ENCODE measurements around the gene SLC10A6. TPM values are rescaled to one million over a fixed set of nuclear protein-coding genes. Genes with fewer than 3 reads are reported as not detected.

Gene SLC10A6
- polyA plus RNA-seq, 1 donor from 2014 or later, result not detected

DNA sequence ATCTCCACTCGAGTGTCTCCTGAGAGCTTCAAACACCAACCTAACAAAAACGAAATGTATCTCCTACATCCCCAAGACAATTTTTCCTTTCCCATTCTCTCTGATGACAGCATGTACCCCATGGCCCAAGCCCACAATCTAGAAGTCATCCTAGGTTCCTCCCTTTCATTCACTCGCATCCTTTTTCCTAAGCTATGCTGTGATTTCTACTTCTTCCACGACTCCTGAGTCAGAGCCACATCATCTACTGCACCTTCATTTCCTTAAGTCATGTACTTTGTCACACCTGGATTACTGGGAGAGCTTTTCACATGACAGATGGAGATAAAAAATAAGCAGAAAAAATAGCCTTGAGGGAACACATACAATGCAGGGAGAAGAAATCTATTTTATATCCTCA lies 23.0 kb upstream of the SLC10A6 start:
- no peak overlapping the region for H3K4me3 ChIP-seq (ENCODE audit: low read length)

DNA sequence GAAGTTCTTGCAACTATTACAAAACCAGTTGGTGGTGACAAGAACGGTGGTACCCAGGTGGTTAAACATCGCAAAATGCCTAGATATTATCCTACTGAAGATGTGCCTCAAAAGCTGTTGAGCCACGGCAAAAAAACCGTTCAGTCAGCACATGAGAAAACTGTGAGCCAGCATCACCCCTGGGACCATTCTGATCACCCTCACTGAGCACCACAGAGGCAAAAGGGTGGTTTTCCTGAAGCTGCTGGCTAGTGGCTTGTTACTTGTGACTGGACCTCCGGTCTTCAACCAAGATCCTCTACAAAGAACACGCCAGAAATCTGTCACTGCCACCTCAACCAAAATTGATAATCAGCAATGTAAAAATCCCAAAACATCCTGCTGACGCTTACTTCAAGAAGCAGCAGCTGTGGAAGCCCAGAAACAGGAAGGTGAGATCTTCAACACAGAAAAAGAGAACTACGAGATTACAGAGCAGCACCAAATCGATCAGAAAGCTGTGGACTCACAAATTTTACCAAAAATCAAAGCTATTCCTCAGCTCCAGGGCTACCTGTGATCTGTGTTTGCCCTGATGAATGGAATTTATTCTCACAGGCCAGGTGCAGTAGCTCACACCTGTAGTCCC lies 21.4 kb upstream of the SLC10A6 start:
- no peak overlapping the region for H3K9ac ChIP-seq (ENCODE audit: low read length)
- no peaks in the 10 kb centered on the region for H3K9me2 ChIP-seq (ENCODE audit: insufficient read depth, low read length)
- H3K4me2 ChIP-seq (ENCODE audit: low read length), result no peak overlapping the region
- no peaks in the 10 kb centered on the region for H4K20me1 ChIP-seq (ENCODE audit: insufficient read depth)
- H2AFZ ChIP-seq (ENCODE audit: low read depth, low read length), result no peak overlapping the region
- no peaks in the 10 kb centered on the region for H3K79me2 ChIP-seq (replicated peaks; ENCODE audit: insufficient read depth, low read length)
- no peaks in the 10 kb centered on the region for H3F3A ChIP-seq (ENCODE audit: insufficient read depth, low read length, poor library complexity, severe bottlenecking)
- H3K36me3 ChIP-seq (ENCODE audit: insufficient read depth, low read length), result no peaks in the 10 kb centered on the region
- H3K27ac ChIP-seq (ENCODE audit: low read length), result no peak overlapping the region
- TF ChIP-seq, protein P1, sequence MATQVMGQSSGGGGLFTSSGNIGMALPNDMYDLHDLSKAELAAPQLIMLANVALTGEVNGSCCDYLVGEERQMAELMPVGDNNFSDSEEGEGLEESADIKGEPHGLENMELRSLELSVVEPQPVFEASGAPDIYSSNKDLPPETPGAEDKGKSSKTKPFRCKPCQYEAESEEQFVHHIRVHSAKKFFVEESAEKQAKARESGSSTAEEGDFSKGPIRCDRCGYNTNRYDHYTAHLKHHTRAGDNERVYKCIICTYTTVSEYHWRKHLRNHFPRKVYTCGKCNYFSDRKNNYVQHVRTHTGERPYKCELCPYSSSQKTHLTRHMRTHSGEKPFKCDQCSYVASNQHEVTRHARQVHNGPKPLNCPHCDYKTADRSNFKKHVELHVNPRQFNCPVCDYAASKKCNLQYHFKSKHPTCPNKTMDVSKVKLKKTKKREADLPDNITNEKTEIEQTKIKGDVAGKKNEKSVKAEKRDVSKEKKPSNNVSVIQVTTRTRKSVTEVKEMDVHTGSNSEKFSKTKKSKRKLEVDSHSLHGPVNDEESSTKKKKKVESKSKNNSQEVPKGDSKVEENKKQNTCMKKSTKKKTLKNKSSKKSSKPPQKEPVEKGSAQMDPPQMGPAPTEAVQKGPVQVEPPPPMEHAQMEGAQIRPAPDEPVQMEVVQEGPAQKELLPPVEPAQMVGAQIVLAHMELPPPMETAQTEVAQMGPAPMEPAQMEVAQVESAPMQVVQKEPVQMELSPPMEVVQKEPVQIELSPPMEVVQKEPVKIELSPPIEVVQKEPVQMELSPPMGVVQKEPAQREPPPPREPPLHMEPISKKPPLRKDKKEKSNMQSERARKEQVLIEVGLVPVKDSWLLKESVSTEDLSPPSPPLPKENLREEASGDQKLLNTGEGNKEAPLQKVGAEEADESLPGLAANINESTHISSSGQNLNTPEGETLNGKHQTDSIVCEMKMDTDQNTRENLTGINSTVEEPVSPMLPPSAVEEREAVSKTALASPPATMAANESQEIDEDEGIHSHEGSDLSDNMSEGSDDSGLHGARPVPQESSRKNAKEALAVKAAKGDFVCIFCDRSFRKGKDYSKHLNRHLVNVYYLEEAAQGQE (IDR thresholded peaks at IDR 0.05; ENCODE audit: borderline replicate concordance), result no peak
- no peaks in the 10 kb centered on the region for H3K9me3 ChIP-seq (ENCODE audit: low read length)
- H3K27me3 ChIP-seq (ENCODE audit: insufficient read depth, low read depth, low read length), result no peaks in the 10 kb centered on the region
- H3K4me3 ChIP-seq (ENCODE audit: low read length), result no peak overlapping the region

More for the DNA sequence above, 23.0 kb upstream of the SLC10A6 start:
- Histone ChIP-seq H3K79me2 (replicated peaks; ENCODE audit: insufficient read depth, low read length) (no peaks in the 10 kb centered on the region), H3F3A (ENCODE audit: insufficient read depth, low read length, poor library complexity, severe bottlenecking) (no peaks in the 10 kb centered on the region), H3K36me3 (ENCODE audit: insufficient read depth, low read length) (no peaks in the 10 kb centered on the region), H3K9me2 (ENCODE audit: insufficient read depth, low read length) (no peaks in the 10 kb centered on the region), H3K9me3 (ENCODE audit: low read length) (no peaks in the 10 kb centered on the region), H2AFZ (ENCODE audit: low read depth, low read length) (no peak overlapping the region), H3K9ac (ENCODE audit: low read length) (no peak overlapping the region), H4K20me1 (ENCODE audit: insufficient read depth) (no peaks in the 10 kb centered on the region), H3K27me3 (ENCODE audit: insufficient read depth, low read depth, low read length) (no peaks in the 10 kb centered on the region), H3K27ac (ENCODE audit: low read length) (no peak overlapping the region), H3K4me2 (ENCODE audit: low read length) (no peak overlapping the region)
- TF ChIP-seq TAF1 (IDR thresholded peaks at IDR 0.05; ENCODE audit: low read depth) (no peak), EP300 (conservative IDR thresholded peaks at IDR 0.05; ENCODE audit: poor library complexity, severe bottlenecking) (no peak), RAD21 (conservative IDR thresholded peaks at IDR 0.05) (no peak), SMC3 (conservative IDR thresholded peaks at IDR 0.05; ENCODE audit: poor library complexity) (no peak), POLR2AphosphoS5 (IDR thresholded peaks at IDR 0.05) (no peak), EZH2 (IDR thresholded peaks at IDR 0.05; ENCODE audit: borderline replicate concordance, insufficient read depth, low read length, poor library complexity, severe bottlenecking) (no peak), MXI1 (conservative IDR thresholded peaks at IDR 0.05; ENCODE audit: poor library complexity, severe bottlenecking) (no peak)
- TF ChIP-seq, protein P1 (IDR thresholded peaks at IDR 0.05; ENCODE audit: borderline replicate concordance), result no peak
- TF ChIP-seq, protein P2, sequence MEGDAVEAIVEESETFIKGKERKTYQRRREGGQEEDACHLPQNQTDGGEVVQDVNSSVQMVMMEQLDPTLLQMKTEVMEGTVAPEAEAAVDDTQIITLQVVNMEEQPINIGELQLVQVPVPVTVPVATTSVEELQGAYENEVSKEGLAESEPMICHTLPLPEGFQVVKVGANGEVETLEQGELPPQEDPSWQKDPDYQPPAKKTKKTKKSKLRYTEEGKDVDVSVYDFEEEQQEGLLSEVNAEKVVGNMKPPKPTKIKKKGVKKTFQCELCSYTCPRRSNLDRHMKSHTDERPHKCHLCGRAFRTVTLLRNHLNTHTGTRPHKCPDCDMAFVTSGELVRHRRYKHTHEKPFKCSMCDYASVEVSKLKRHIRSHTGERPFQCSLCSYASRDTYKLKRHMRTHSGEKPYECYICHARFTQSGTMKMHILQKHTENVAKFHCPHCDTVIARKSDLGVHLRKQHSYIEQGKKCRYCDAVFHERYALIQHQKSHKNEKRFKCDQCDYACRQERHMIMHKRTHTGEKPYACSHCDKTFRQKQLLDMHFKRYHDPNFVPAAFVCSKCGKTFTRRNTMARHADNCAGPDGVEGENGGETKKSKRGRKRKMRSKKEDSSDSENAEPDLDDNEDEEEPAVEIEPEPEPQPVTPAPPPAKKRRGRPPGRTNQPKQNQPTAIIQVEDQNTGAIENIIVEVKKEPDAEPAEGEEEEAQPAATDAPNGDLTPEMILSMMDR (IDR thresholded peaks at IDR 0.05; ENCODE audit: poor library complexity, severe bottlenecking), result no peak
